ENCODE measurements around the gene MAU2.

DNA sequence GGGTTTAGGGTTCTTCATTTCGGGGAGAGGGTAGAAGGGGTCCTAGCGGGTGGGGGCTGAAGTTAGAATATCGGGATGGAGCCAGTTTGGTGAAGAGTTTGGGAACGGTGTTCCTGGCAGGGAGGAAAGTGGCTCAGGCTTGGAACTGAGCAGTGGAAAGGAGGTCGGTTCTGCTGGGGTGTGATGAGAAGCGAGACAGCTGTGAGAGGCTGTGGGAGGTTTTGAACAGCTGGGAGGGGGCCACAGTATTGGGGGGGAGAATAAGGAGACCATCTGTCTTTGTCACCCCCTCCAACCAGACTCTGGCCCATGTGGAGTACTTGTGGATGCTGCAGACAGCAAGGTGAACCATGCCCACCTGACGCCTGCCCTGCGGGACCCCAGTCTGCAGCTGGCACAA, 46.5 kb upstream of the MAU2 start:
- TF ChIP-seq, protein P1, sequence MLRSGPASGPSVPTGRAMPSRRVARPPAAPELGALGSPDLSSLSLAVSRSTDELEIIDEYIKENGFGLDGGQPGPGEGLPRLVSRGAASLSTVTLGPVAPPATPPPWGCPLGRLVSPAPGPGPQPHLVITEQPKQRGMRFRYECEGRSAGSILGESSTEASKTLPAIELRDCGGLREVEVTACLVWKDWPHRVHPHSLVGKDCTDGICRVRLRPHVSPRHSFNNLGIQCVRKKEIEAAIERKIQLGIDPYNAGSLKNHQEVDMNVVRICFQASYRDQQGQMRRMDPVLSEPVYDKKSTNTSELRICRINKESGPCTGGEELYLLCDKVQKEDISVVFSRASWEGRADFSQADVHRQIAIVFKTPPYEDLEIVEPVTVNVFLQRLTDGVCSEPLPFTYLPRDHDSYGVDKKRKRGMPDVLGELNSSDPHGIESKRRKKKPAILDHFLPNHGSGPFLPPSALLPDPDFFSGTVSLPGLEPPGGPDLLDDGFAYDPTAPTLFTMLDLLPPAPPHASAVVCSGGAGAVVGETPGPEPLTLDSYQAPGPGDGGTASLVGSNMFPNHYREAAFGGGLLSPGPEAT (IDR thresholded peaks at IDR 0.05; ENCODE audit: low read depth): no peak
- TF ChIP-seq MTA3 (IDR thresholded peaks at IDR 0.05; ENCODE audit: borderline replicate concordance, low read length) (no peak), TAF1 (IDR thresholded peaks at IDR 0.05; ENCODE audit: borderline replicate concordance, low read depth, low read length) (no peak)
